Stomach (tissue), 9 donors: ENCODE results near the gene BCL11B. TPM values are rescaled to one million over a fixed set of nuclear protein-coding genes. Genes with fewer than 3 reads are reported as not detected.
A peak's percentile ranks its signal among the peaks of the same experiment; 100 is the strongest.

Experiments used
- DNase-seq, 2 donors: peaks; one replicate each; pipeline versions ENCODE4 v3.0.0 to v3.0.0-alpha.2; 2013 to 2019
- H3K27ac ChIP-seq, 5 donors: fragments of 200-600 bp in 4 of 5; sonication (generic) in 4 of 5; one replicate each; pipeline ENCODE4 v1.5.1; 2013 to 2019; ENCODE audit warnings: mild to moderate bottlenecking in 1 of 5, moderate library complexity in 1 of 5
- H3K27me3 ChIP-seq, 3 donors: fragments of 200-600 bp; sonication (generic); one replicate each; pipeline ENCODE4 v1.5.1; 2017 to 2019; ENCODE audit warnings: mixed run types in 1 of 3
- H3K36me3 ChIP-seq, 4 donors: fragments of 200-600 bp; sonication (generic); 1 replicate in 3 of 4; 2 replicates in 1 of 4; pipeline ENCODE4 v1.5.1; 2016 to 2019
- H3K4me1 ChIP-seq, 4 donors: fragments of 200-600 bp; sonication (generic); one replicate each; pipeline ENCODE4 v1.5.1; 2016 to 2019
- H3K4me3 ChIP-seq, 4 donors: fragments of 200-600 bp; sonication (generic) in 3 of 4; one replicate each; pipeline ENCODE4 v1.5.1; 2016 to 2019; ENCODE audit warnings: mild to moderate bottlenecking in 1 of 4
- H3K9me3 ChIP-seq, 4 donors: fragments of 200-600 bp; sonication (generic); one replicate each; pipeline ENCODE4 v1.5.1; 2016 to 2019
- CTCF ChIP-seq, 7 experiments: fragments of 450-650 bp in 4 of 7; fragments of 200-600 bp in 3 of 7; sonication (generic) in 3 of 7; IDR thresholded peaks; one replicate each; pipeline ENCODE4 v1.5.1; 2016 to 2019; ENCODE audit warnings: antibody characterized with exemption in 7 of 7, control low read depth in 2 of 7, mild to moderate bottlenecking in 1 of 7
- EP300 ChIP-seq: sonication (generic); formaldehyde crosslinking; IDR thresholded peaks from one replicate; pipeline ENCODE4 v1.6.1; 2017; ENCODE audit warnings: antibody characterized with exemption
- POLR2A ChIP-seq, 4 donors: fragments of 450-650 bp; IDR thresholded peaks; one replicate each; pipeline ENCODE4 v1.6.1; 2016; ENCODE audit warnings: antibody characterized with exemption in 4 of 4, control low read depth in 2 of 4, mild to moderate bottlenecking in 1 of 4, moderate library complexity in 1 of 4
- POLR2AphosphoS5 ChIP-seq, 3 donors: sonication (generic); formaldehyde crosslinking; IDR thresholded peaks; one replicate each; pipeline ENCODE4 v1.6.1; 2016; ENCODE audit warnings: antibody characterized with exemption in 3 of 3
- WGBS, 5 donors: extraction: QIAGEN DNeasy Blood & Tissue Kit in 3 of 5; methylation state at CpG; one replicate each; pipeline versions ENCODE4 v1.1.5 to v1.1.7; 2013 to 2018; 5-methylcytosine and 5-hydroxymethylcytosine counted together
- intact Hi-C: fragments of 100-400 bp; cut with DNase I; formaldehyde crosslinking; loops from one replicate; pipeline ENCODE4 v1.15.1; 2023; ENCODE audit warnings: low total_unique reads
- polyA plus RNA-seq, 3 donors: library from polyadenylated mRNA; stranded (reverse); fragments of 200-250 nt; gene quantifications; one replicate each; pipeline ENCODE4 v1.2.3, GENCODE V29; 2013
- total RNA-seq, 5 donors: library from RNA; depleted of rRNA; stranded (reverse); fragments of >200 nt; gene quantifications; one replicate each; pipeline versions ENCODE4 v1.1.0 to v1.2.3, GENCODE V29; 2014 to 2016
- donor health status: healthy with polysubstance abuse.
- donor health status: Bipolar disorder and iron deficiency.
- donor health status: healthy.

The BCL11B gene
- total and polyA plus RNA-seq, 8 donors, result 0.15 to 9.6 (median 1.3) TPM; not detected in 1

GRCh38 chr14:99289394-99290189 lies 17.6 kb upstream of the BCL11B start:
- TF ChIP-seq CTCF (IDR thresholded peaks at IDR 0.05), result no peak
- TF ChIP-seq EP300, result no peak
- no peak for TF ChIP-seq POLR2AphosphoS5 (IDR thresholded peaks at IDR 0.05)
- TF ChIP-seq POLR2A (IDR thresholded peaks at IDR 0.05), result no peak
- no peaks in the 10 kb centered on the region for H3K4me1 ChIP-seq
- no peak overlapping the region for H3K27ac ChIP-seq
- no peaks in the 10 kb centered on the region for H3K36me3 ChIP-seq
- no peak for DNase-seq
- WGBS, 5 donors, result 83 to 93% (median 89%) methylated on average over 11 to 12 of the region's 12 CpGs
- intact Hi-C loops, result no loop called here
- H3K4me3 ChIP-seq, result no peak overlapping the region
- H3K27me3 ChIP-seq, result peaks cover 0 to 36% (median 0%) of the 10 kb centered on the region in 3 donors
- H3K9me3 ChIP-seq, result no peaks in the 10 kb centered on the region

- Histone ChIP-seq H3K4me1 (no peaks in the 10 kb centered on the region), H3K36me3 (no peaks in the 10 kb centered on the region), H3K27ac (no peak overlapping the region), H3K27me3 (peaks cover 0 to 43% (median 0%) of the 10 kb centered on the region in 3 donors), H3K9me3 (no peaks in the 10 kb centered on the region), H3K4me3 (no peak overlapping the region)
- DNase-seq, result no peak
- 72 to 86% (median 82%) methylated on average over 5 of the region's 5 CpGs for WGBS, 5 donors
- intact Hi-C loops, result no loop called here
- TF ChIP-seq POLR2AphosphoS5 (IDR thresholded peaks at IDR 0.05), result no peak
- TF ChIP-seq POLR2A (IDR thresholded peaks at IDR 0.05), result no peak
- TF ChIP-seq EP300, result no peak
- TF ChIP-seq CTCF (IDR thresholded peaks at IDR 0.05), result no peak
These were observed 17.0 kb upstream of the BCL11B start for GRCh38 chr14:99288948-99289347.

GRCh38 chr14:99287269-99287942 lies 15.4 kb upstream of the BCL11B start:
- WGBS, 5 donors, result 70 to 82% (median 77%) methylated on average over 11 to 13 of the region's 13 CpGs
- intact Hi-C loops, result no loop called here
- TF ChIP-seq EP300 (no peak), POLR2AphosphoS5 (IDR thresholded peaks at IDR 0.05) (no peak), POLR2A (IDR thresholded peaks at IDR 0.05) (no peak), CTCF (IDR thresholded peaks at IDR 0.05) (no peak)

GRCh38 chr14:99286761-99287160 lies 14.8 kb upstream of the BCL11B start:
- no peak for DNase-seq
- Histone ChIP-seq H3K36me3 (no peaks in the 10 kb centered on the region), H3K4me1 (no peaks in the 10 kb centered on the region), H3K27me3 (peaks cover 0 to 58% (median 0%) of the 10 kb centered on the region in 3 donors), H3K4me3 (peak overlapping the region in 1 of 4 donors; percentile 16), H3K27ac (no peak overlapping the region), H3K9me3 (no peaks in the 10 kb centered on the region)
- intact Hi-C loops, result no loop called here
- WGBS, 5 donors, result 28 to 53% (median 33%) methylated on average over 2 of the region's 2 CpGs
- TF ChIP-seq POLR2AphosphoS5 (IDR thresholded peaks at IDR 0.05) (no peak), CTCF (IDR thresholded peaks at IDR 0.05) (no peak), POLR2A (IDR thresholded peaks at IDR 0.05) (no peak), EP300 (no peak)

More at GRCh38 chr14:99287269-99287942, 15.4 kb upstream of the BCL11B start:
- Histone ChIP-seq H3K27ac (no peak overlapping the region), H3K36me3 (no peaks in the 10 kb centered on the region), H3K4me1 (no peaks in the 10 kb centered on the region), H3K27me3 (peaks cover 0 to 53% (median 0%) of the 10 kb centered on the region in 3 donors), H3K9me3 (no peaks in the 10 kb centered on the region), H3K4me3 (peak overlapping the region in 1 of 4 donors; percentile 16)
- no peak for DNase-seq
